ENCODE results near the gene SOX10. TPM values are rescaled to one million over a fixed set of nuclear protein-coding genes. Genes with fewer than 3 reads are reported as not detected.
"Not testable (repeated sequence)": the region's sequence is repeated elsewhere in the genome, so short reads cannot be mapped to it uniquely, and the experiment has no call there.

SOX10 gene
- total and polyA plus RNA-seq, 9 of the 15 experiments (the other 6 are each of a cell fraction or from before 2014, with no cell fraction given): not detected

DNA sequence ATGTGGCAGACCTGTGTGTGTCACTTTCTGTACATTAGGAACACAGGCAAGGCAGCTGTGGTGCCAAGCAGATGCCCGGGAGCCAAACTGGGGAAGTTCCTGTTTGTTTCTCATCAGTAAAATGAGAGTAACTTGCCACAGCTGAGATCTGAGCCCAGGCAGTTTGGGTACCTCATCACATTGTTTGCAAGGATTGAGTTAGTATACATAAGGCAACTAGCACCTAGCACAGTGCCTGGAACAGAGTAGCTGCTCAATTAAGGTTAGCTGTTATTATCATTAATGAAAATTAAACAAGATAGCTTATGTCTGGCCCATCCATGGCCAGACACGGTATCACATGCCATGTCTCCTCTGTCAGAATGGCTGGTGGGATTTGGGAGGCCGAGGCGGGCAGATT is 7.8 kb downstream of the SOX10 start (continued):
- TF ChIP-seq LARP7 (IDR thresholded peaks at IDR 0.05) (no peak), ZNF668 (CRISPR knock-in tag; IDR thresholded peaks at IDR 0.05) (no peak), CCAR2 (IDR thresholded peaks at IDR 0.05; ENCODE audit: low read depth, low read length) (no peak), SOX6 (IDR thresholded peaks at IDR 0.05) (no peak), ZNF699 (CRISPR knock-in tag; IDR thresholded peaks at IDR 0.05; ENCODE audit: insufficient replicate concordance) (no peak), MAFG (tag; conservative IDR thresholded peaks at IDR 0.05) (no peak), POLR2AphosphoS5 (IDR thresholded peaks at IDR 0.05; ENCODE audit: control insufficient read depth, insufficient read depth, low read depth, low read length) (no peak)
- TF ChIP-seq, protein P1, sequence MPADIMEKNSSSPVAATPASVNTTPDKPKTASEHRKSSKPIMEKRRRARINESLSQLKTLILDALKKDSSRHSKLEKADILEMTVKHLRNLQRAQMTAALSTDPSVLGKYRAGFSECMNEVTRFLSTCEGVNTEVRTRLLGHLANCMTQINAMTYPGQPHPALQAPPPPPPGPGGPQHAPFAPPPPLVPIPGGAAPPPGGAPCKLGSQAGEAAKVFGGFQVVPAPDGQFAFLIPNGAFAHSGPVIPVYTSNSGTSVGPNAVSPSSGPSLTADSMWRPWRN (IDR thresholded peaks at IDR 0.05; ENCODE audit: low read depth): no peak
- TF ChIP-seq, protein P2, sequence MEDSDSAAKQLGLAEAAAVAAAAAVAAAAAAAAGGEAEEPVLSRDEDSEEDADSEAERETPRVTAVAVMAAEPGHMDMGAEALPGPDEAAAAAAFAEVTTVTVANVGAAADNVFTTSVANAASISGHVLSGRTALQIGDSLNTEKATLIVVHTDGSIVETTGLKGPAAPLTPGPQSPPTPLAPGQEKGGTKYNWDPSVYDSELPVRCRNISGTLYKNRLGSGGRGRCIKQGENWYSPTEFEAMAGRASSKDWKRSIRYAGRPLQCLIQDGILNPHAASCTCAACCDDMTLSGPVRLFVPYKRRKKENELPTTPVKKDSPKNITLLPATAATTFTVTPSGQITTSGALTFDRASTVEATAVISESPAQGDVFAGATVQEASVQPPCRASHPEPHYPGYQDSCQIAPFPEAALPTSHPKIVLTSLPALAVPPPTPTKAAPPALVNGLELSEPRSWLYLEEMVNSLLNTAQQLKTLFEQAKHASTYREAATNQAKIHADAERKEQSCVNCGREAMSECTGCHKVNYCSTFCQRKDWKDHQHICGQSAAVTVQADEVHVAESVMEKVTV (CRISPR knock-in tag; IDR thresholded peaks at IDR 0.05): no peak
- TF ChIP-seq, protein P3, sequence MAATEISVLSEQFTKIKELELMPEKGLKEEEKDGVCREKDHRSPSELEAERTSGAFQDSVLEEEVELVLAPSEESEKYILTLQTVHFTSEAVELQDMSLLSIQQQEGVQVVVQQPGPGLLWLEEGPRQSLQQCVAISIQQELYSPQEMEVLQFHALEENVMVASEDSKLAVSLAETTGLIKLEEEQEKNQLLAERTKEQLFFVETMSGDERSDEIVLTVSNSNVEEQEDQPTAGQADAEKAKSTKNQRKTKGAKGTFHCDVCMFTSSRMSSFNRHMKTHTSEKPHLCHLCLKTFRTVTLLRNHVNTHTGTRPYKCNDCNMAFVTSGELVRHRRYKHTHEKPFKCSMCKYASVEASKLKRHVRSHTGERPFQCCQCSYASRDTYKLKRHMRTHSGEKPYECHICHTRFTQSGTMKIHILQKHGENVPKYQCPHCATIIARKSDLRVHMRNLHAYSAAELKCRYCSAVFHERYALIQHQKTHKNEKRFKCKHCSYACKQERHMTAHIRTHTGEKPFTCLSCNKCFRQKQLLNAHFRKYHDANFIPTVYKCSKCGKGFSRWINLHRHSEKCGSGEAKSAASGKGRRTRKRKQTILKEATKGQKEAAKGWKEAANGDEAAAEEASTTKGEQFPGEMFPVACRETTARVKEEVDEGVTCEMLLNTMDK (IDR thresholded peaks at IDR 0.05; ENCODE audit: borderline replicate concordance, insufficient read depth, low read depth, low read length, poor library complexity, severe bottlenecking): no peak

DNA sequence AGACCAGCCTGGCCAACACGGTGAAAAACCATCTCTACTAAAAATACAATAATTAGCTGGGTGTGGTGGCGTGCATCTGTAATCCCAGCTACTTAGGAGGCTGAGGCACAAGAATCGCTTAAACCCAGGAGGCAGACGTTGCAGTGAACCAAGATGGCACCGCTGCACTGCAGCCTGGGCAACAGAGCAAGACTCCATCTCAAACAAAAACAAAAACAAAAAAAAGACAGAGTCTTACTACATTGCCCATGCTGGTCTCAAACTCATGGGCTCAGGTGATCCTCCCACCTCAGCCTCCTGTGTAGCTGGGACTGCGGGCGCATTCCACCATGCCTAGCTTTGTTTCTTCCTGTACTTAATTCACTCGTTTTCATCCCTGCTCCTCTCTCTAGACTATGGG is 8.3 kb downstream of the SOX10 start:
- H3K79me2 ChIP-seq (ENCODE audit: control insufficient read depth, insufficient read depth, low read length); intact Hi-C loops (cut with micrococcal nuclease); BruUV-seq (replicated peaks); CTCF ChIA-PET (ENCODE audit: low intra/inter-chr PET ratio); H3K27me3 ChIP-seq (ENCODE audit: control insufficient read depth in 2 of 2, insufficient read depth in 2 of 2, low read length in 2 of 2); H3K36me3 ChIP-seq (ENCODE audit: control insufficient read depth, insufficient read depth, low read length); H3K4me3 ChIP-seq; H4K20me1 ChIP-seq (replicated peaks; ENCODE audit: control insufficient read depth, insufficient read depth, low read length); ATAC-seq; H2AFZ ChIP-seq (ENCODE audit: low read depth, low read length); DNase-seq (ENCODE audit: extremely low read depth in 1 of 4, low spot score in 3 of 4); H3K4me1 ChIP-seq (replicated peaks in 1 of 2; ENCODE audit: control insufficient read depth in 2 of 2, insufficient read depth in 2 of 2, low read length in 2 of 2); H3K4me2 ChIP-seq (ENCODE audit: insufficient read depth, low read length); H3K9me1 ChIP-seq (ENCODE audit: control insufficient read depth, insufficient read depth, low read length); FAIRE-seq; H3K9ac ChIP-seq (ENCODE audit: insufficient read depth in 1 of 2, low read depth in 2 of 2, low read length in 2 of 2); POLR2A ChIA-PET; H3K27ac ChIP-seq (ENCODE audit: extremely low read depth, low read depth, low read length); H3K9me3 ChIP-seq (replicated peaks; ENCODE audit: control insufficient read depth, insufficient read depth, low read depth, low read length): not testable (repeated sequence)
- in situ Hi-C loops (cut with MboI): loop anchor here (10.0 kb wide), 1 partner anchor 431 kb away; no protein-coding TSS in a partner anchor
- 77% methylated on average over 7 of the region's 8 CpGs for WGBS (ENCODE audit: insufficient coverage, low coverage, missing lambda C conversion rate)
